Frontal cortex (tissue), 4 donors: ENCODE measurements around the gene HOXD13. TPM values are rescaled to one million over a fixed set of nuclear protein-coding genes. Genes with fewer than 3 reads are reported as not detected.

Source experiments
- DNase-seq, 2 donors: peaks; one replicate each; pipeline ENCODE4 v3.0.0; 2012; ENCODE audit warnings: low spot score in 2 of 2
- FAIRE-seq: peaks from 2 replicates; lab custom pipeline; 2012; peaks lifted over from hg19 to GRCh38; lab: Jason Lieb, UNC
- total RNA-seq: library from RNA; depleted of rRNA; stranded (reverse); fragments of >200 nt; gene quantifications from one replicate; pipeline ENCODE4 v1.2.3, GENCODE V29; 2014
- donor health status: control.
- donor health status: control.
- donor health status: control.

HOXD13 gene
- not detected for total RNA-seq

GRCh38 chr2:176092270-176093144 lies at the start of gene HOXD13:
Gene HOXD13 (plus strand): TSS chr2:176092721. CDS start chr2:176092891, 170 bp downstream.
- FAIRE-seq = no peak
- DNase-seq = no peak

- FAIRE-seq = no peak
- DNase-seq = no peak
These were observed 36.1 kb upstream of the HOXD13 start for GRCh38 chr2:176056406-176056805.

GRCh38 chr2:176063958-176064357 lies 28.6 kb upstream of the HOXD13 start:
- FAIRE-seq (no peak), DNase-seq (no peak)

- FAIRE-seq (no peak), DNase-seq (no peak)
These were observed 25.6 kb upstream of the HOXD13 start for GRCh38 chr2:176066645-176067588.

GRCh38 chr2:176067589-176068418 lies 24.7 kb upstream of the HOXD13 start:
- FAIRE-seq (no peak), DNase-seq (no peak)

- FAIRE-seq (no peak), DNase-seq (no peak)
These were observed 24.1 kb upstream of the HOXD13 start for GRCh38 chr2:176068419-176068832.

GRCh38 chr2:176071330-176072291 lies 20.9 kb upstream of the HOXD13 start:
- FAIRE-seq (no peak), DNase-seq (no peak)

- FAIRE-seq = no peak
These were observed 20.2 kb upstream of the HOXD13 start for GRCh38 chr2:176072292-176072669.

GRCh38 chr2:176072951-176073904 lies 19.3 kb upstream of the HOXD13 start:
- FAIRE-seq (no peak), DNase-seq (no peak)

More at GRCh38 chr2:176072292-176072669, 20.2 kb upstream of the HOXD13 start:
- no peak for DNase-seq

- FAIRE-seq (no peak), DNase-seq (no peak)
These were observed 17.5 kb upstream of the HOXD13 start for GRCh38 chr2:176074919-176075425.

- no peak for DNase-seq
These were observed 17.0 kb upstream of the HOXD13 start for GRCh38 chr2:176075481-176075880.

GRCh38 chr2:176076063-176076462 lies 16.5 kb upstream of the HOXD13 start:
- FAIRE-seq = no peak
- no peak for DNase-seq

More at GRCh38 chr2:176075481-176075880, 17.0 kb upstream of the HOXD13 start:
- FAIRE-seq = no peak

- DNase-seq (no peak), FAIRE-seq (no peak)
These were observed 15.7 kb upstream of the HOXD13 start for GRCh38 chr2:176076796-176077195.

- FAIRE-seq (no peak), DNase-seq (no peak)
These were observed 13.8 kb upstream of the HOXD13 start for GRCh38 chr2:176078541-176079284.

GRCh38 chr2:176079285-176079830 lies 13.2 kb upstream of the HOXD13 start:
- FAIRE-seq (no peak), DNase-seq (peak in 1 of 2 donors; percentile 37)

GRCh38 chr2:176079831-176080539 lies 12.5 kb upstream of the HOXD13 start:
- FAIRE-seq (no peak), DNase-seq (peak in 1 of 2 donors; percentile 62)
